Measurements from ENCODE around the gene SLC25A47. TPM values are rescaled to one million over a fixed set of nuclear protein-coding genes. Genes with fewer than 3 reads are reported as not detected.

Gene SLC25A47
- total RNA-seq, 5 donors from 2014 or later (not counting 1 experiment from before 2014, with no cell fraction given) = 0.16 TPM; not detected in 4

DNA sequence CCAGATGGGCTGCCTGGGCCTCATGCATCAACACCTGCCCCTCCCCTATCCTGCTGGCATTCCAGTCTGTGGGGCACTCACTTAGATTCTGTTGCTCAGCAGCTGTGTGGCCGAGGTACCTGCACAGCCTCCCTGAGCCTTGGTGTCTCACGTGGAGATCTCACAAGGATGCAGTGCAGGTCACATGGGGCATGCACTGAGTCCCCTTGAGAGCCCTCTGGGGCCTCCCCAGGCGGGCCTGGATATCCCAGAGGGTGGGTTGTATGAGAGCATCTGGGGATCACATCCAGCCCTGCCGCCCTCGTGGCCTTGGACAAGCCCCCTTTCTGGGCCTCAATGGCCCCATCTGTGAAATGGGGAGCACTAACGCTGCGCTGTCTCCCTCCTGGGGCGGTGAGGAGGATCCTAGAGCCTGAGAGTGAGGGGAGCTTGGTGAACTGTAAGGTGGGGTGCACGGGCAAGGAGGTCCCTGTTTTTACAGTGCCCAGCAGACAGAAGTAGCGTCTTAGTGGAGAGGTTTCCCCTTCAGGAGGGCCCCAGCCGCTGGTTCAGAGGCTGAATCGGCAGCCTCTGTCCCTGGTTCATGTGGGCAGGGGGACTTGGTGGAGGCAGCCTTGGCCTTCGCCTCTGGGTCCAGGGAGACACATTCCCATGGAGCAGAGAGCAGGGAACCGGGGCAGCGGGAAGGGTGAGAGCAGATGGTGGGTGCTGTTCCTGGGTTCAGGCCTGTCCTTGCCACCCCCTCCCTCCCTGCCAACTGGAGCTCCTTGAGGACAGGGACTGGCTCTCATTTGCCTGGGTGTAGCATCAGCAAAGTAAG lies 791 bp upstream of the SLC25A47 start:
- DNase-seq (no peak), ATAC-seq (replicated peaks in 1 of 4) (no peak)
- Histone ChIP-seq H3K9me3 (no peaks in the 10 kb centered on the region), H3K36me3 (ENCODE audit: control insufficient read depth in 2 of 2, extremely low read depth in 1 of 2, insufficient read depth in 1 of 2, low read length in 1 of 2) (no peaks in the 10 kb centered on the region), H3K27ac (ENCODE audit: low read length) (no peak overlapping the region), H3K27me3 (replicated peaks in 1 of 2; ENCODE audit: control insufficient read depth in 2 of 2, extremely low read depth in 1 of 2, insufficient read depth in 2 of 2, low read length in 1 of 2) (peaks cover 0 to 5% of the 10 kb centered on the region in 2 experiments), H3K4me1 (ENCODE audit: control insufficient read depth in 1 of 2, extremely low read depth in 1 of 2, insufficient read depth in 2 of 2, low read length in 2 of 2) (peaks cover 0 to 12% of the 10 kb centered on the region in 2 experiments), H3K4me3 (ENCODE audit: control insufficient read depth in 1 of 2, extremely low read depth in 1 of 2, low read length in 1 of 2) (no peak overlapping the region)
- POLR2A ChIA-PET = no interaction called here
- Mint-ChIP-seq H3K36me3 (no peaks in the 10 kb centered on the region), H3K27me3 (no peaks in the 10 kb centered on the region), H3K9me3 (no peaks in the 10 kb centered on the region), H3K4me3 (no peak overlapping the region), H3K27ac (no peak overlapping the region), H3K4me1 (peaks cover 0 to 7% (median 2%) of the 10 kb centered on the region in 3 donors)
- 87% methylated on average over 10 of the region's 15 CpGs for WGBS (ENCODE audit: insufficient coverage)
- CTCF ChIA-PET = no interaction called here

DNA sequence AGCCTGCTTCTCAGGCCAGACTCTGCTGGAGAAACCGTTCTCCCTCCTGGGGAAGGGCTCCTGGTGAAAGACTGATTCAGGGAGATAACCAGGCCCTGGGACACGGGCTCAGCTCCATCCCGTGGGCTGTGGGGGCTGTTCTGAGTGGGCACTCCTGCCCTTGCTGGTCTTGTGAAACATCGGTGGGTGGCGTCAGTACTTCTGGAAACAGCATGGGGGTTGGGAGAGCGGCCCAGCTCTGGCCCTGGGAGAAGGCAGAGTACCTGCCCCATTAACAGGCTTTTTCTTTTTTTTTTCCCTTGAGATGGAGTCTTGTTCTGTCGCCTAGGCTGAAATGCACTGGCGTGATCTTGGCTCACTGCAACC lies 786 bp downstream of the SLC25A47 start:
- Mint-ChIP-seq H3K27me3 (no peaks in the 10 kb centered on the region), H3K27ac (no peak overlapping the region), H3K4me3 (no peak overlapping the region), H3K36me3 (no peaks in the 10 kb centered on the region), H3K9me3 (no peaks in the 10 kb centered on the region), H3K4me1 (peaks cover 0 to 3% (median 0%) of the 10 kb centered on the region in 3 donors)
- ChIA-PET POLR2A (no interaction called here), CTCF (no interaction called here)
- Histone ChIP-seq H3K4me3 (ENCODE audit: control insufficient read depth in 1 of 2, extremely low read depth in 1 of 2, low read length in 1 of 2) (no peak overlapping the region), H3K27me3 (replicated peaks in 1 of 2; ENCODE audit: control insufficient read depth in 2 of 2, extremely low read depth in 1 of 2, insufficient read depth in 2 of 2, low read length in 1 of 2) (peaks cover 0 to 5% of the 10 kb centered on the region in 2 experiments), H3K36me3 (ENCODE audit: control insufficient read depth in 2 of 2, extremely low read depth in 1 of 2, insufficient read depth in 1 of 2, low read length in 1 of 2) (no peaks in the 10 kb centered on the region), H3K4me1 (ENCODE audit: control insufficient read depth in 1 of 2, extremely low read depth in 1 of 2, insufficient read depth in 2 of 2, low read length in 2 of 2) (no peaks in the 10 kb centered on the region), H3K27ac (ENCODE audit: low read length) (no peak overlapping the region), H3K9me3 (no peaks in the 10 kb centered on the region)
- ATAC-seq (replicated peaks in 1 of 4) (no peak), DNase-seq (no peak)
- 80% methylated on average over 6 of the region's 8 CpGs for WGBS (ENCODE audit: insufficient coverage)

DNA sequence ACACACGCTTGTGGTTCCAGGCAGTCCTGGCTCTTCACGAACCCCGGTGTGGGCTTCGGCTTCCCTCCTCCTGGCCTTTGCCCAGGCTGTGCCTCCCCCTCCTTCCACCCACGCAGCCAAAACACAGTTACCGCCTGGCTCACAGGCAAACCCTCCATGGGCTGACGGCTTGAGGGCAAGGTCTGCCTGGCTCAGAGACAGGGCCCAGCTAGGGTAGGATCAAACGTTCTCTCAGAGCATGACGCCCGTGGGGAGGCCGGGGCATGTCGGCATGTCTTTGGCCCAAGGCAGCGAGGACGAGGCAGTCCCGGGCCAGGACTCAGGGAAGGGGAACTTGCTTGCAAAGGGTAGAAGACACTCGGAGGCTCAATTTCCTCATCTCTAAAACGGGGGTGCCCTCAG lies 2.1 kb downstream of the SLC25A47 start:
- ATAC-seq (replicated peaks in 1 of 4) (no peak), DNase-seq (no peak)
- no peaks in the 10 kb centered on the region for H3K27me3 Mint-ChIP-seq
- ChIA-PET POLR2A (no interaction called here), CTCF (no interaction called here)
- H3K36me3 Mint-ChIP-seq = no peaks in the 10 kb centered on the region
- H3K27me3 ChIP-seq (replicated peaks in 1 of 2; ENCODE audit: control insufficient read depth in 2 of 2, extremely low read depth in 1 of 2, insufficient read depth in 2 of 2, low read length in 1 of 2) = peaks cover 0 to 5% of the 10 kb centered on the region in 2 experiments
- no peaks in the 10 kb centered on the region for H3K4me1 Mint-ChIP-seq
- H3K27ac Mint-ChIP-seq = no peak overlapping the region
- H3K27ac ChIP-seq (ENCODE audit: low read length) = no peak overlapping the region
- H3K36me3 ChIP-seq (ENCODE audit: control insufficient read depth in 2 of 2, extremely low read depth in 1 of 2, insufficient read depth in 1 of 2, low read length in 1 of 2) = no peaks in the 10 kb centered on the region
- H3K4me1 ChIP-seq (ENCODE audit: control insufficient read depth in 1 of 2, extremely low read depth in 1 of 2, insufficient read depth in 2 of 2, low read length in 2 of 2) = no peaks in the 10 kb centered on the region
- no peak overlapping the region for H3K4me3 Mint-ChIP-seq
- H3K4me3 ChIP-seq (ENCODE audit: control insufficient read depth in 1 of 2, extremely low read depth in 1 of 2, low read length in 1 of 2) = no peak overlapping the region
- no peaks in the 10 kb centered on the region for H3K9me3 ChIP-seq
- 94% methylated on average over 15 of the region's 17 CpGs for WGBS (ENCODE audit: insufficient coverage)
- H3K9me3 Mint-ChIP-seq = no peaks in the 10 kb centered on the region

- Histone ChIP-seq H3K4me1 (ENCODE audit: control insufficient read depth in 1 of 2, extremely low read depth in 1 of 2, insufficient read depth in 2 of 2, low read length in 2 of 2) (no peaks in the 10 kb centered on the region), H3K27me3 (replicated peaks in 1 of 2; ENCODE audit: control insufficient read depth in 2 of 2, extremely low read depth in 1 of 2, insufficient read depth in 2 of 2, low read length in 1 of 2) (peaks cover 0 to 5% of the 10 kb centered on the region in 2 experiments), H3K36me3 (ENCODE audit: control insufficient read depth in 2 of 2, extremely low read depth in 1 of 2, insufficient read depth in 1 of 2, low read length in 1 of 2) (no peaks in the 10 kb centered on the region), H3K27ac (ENCODE audit: low read length) (no peak overlapping the region), H3K9me3 (no peaks in the 10 kb centered on the region), H3K4me3 (ENCODE audit: control insufficient read depth in 1 of 2, extremely low read depth in 1 of 2, low read length in 1 of 2) (no peak overlapping the region)
- Mint-ChIP-seq H3K27ac (no peak overlapping the region), H3K36me3 (no peaks in the 10 kb centered on the region), H3K27me3 (no peaks in the 10 kb centered on the region), H3K9me3 (no peaks in the 10 kb centered on the region), H3K4me3 (no peak overlapping the region), H3K4me1 (no peaks in the 10 kb centered on the region)
- POLR2A ChIA-PET = no interaction called here
- WGBS (ENCODE audit: insufficient coverage) = 70% methylated on average over 6 of the region's 13 CpGs
- CTCF ChIA-PET = no interaction called here
- ATAC-seq (replicated peaks in 1 of 4) (no peak), DNase-seq (no peak)
Measured at GRCh38 chr14:100325958-100326357, 2.8 kb downstream of the SLC25A47 start.

DNA sequence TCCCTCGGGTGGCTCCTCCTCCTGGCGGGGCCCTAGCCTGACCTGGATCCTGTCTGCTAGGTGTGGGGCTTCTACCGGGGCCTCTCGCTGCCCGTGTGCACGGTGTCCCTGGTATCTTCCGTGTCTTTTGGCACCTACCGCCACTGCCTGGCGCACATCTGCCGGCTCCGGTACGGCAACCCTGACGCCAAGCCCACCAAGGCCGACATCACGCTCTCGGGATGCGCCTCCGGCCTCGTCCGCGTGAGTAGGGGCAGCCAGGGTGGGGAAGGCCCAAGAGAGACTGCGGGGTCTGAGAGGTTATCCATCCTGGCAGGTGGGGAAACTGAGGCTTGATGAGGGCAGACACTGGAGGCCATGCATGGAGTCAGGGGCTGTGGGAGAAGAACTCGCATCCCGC lies 4.0 kb downstream of the SLC25A47 start:
- Mint-ChIP-seq H3K27me3 (no peaks in the 10 kb centered on the region), H3K9me3 (no peaks in the 10 kb centered on the region), H3K4me1 (no peaks in the 10 kb centered on the region), H3K27ac (no peak overlapping the region), H3K4me3 (no peak overlapping the region), H3K36me3 (no peaks in the 10 kb centered on the region)
- CTCF ChIA-PET = no interaction called here
- Histone ChIP-seq H3K4me3 (ENCODE audit: control insufficient read depth in 1 of 2, extremely low read depth in 1 of 2, low read length in 1 of 2) (no peak overlapping the region), H3K9me3 (no peaks in the 10 kb centered on the region), H3K27ac (ENCODE audit: low read length) (no peak overlapping the region), H3K4me1 (ENCODE audit: control insufficient read depth in 1 of 2, extremely low read depth in 1 of 2, insufficient read depth in 2 of 2, low read length in 2 of 2) (no peaks in the 10 kb centered on the region), H3K27me3 (replicated peaks in 1 of 2; ENCODE audit: control insufficient read depth in 2 of 2, extremely low read depth in 1 of 2, insufficient read depth in 2 of 2, low read length in 1 of 2) (peaks cover 0 to 2% of the 10 kb centered on the region in 2 experiments), H3K36me3 (ENCODE audit: control insufficient read depth in 2 of 2, extremely low read depth in 1 of 2, insufficient read depth in 1 of 2, low read length in 1 of 2) (no peaks in the 10 kb centered on the region)
- DNase-seq (no peak), ATAC-seq (replicated peaks in 1 of 4) (no peak)
- POLR2A ChIA-PET = no interaction called here
- WGBS (ENCODE audit: insufficient coverage) = 94% methylated on average over 24 of the region's 24 CpGs

DNA sequence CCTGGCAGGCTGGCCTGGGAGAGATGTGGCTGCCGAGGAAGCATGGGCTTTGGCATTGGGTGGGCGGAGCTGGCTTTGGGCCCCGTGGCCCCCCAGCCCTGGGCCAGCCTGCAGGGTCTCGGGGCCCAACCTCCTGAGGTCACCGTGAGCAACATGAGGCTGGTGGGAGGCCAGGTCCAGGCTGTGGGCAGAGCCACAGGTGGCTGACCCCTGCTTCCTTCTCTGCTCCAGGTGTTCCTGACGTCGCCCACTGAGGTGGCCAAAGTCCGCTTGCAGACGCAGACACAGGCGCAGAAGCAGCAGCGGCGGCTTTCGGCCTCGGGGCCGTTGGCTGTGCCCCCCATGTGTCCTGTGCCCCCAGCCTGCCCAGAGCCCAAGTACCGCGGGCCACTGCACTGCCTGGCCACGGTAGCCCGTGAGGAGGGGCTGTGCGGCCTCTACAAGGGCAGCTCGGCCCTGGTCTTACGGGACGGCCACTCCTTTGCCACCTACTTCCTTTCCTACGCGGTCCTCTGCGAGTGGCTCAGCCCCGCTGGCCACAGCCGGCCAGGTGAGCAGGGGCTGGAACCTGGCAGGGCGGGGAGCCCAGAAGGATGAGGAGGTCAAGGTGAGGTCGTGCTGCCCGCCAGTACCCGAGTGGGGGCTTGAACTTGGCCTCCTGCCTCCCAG lies 5.5 kb downstream of the SLC25A47 start:
- Histone ChIP-seq H3K36me3 (ENCODE audit: control insufficient read depth in 2 of 2, extremely low read depth in 1 of 2, insufficient read depth in 1 of 2, low read length in 1 of 2) (no peaks in the 10 kb centered on the region), H3K4me3 (ENCODE audit: control insufficient read depth in 1 of 2, extremely low read depth in 1 of 2, low read length in 1 of 2) (no peak overlapping the region), H3K4me1 (ENCODE audit: control insufficient read depth in 1 of 2, extremely low read depth in 1 of 2, insufficient read depth in 2 of 2, low read length in 2 of 2) (no peaks in the 10 kb centered on the region), H3K27ac (ENCODE audit: low read length) (no peak overlapping the region), H3K9me3 (no peaks in the 10 kb centered on the region), H3K27me3 (replicated peaks in 1 of 2; ENCODE audit: control insufficient read depth in 2 of 2, extremely low read depth in 1 of 2, insufficient read depth in 2 of 2, low read length in 1 of 2) (no peaks in the 10 kb centered on the region)
- ATAC-seq (replicated peaks in 1 of 4) (no peak), DNase-seq (no peak)
- ChIA-PET POLR2A (no interaction called here), CTCF (no interaction called here)
- no peaks in the 10 kb centered on the region for H3K4me1 Mint-ChIP-seq
- 93% methylated on average over 26 of the region's 32 CpGs for WGBS (ENCODE audit: insufficient coverage)
- no peak overlapping the region for H3K27ac Mint-ChIP-seq
- no peaks in the 10 kb centered on the region for H3K9me3 Mint-ChIP-seq
- H3K4me3 Mint-ChIP-seq = no peak overlapping the region
- no peaks in the 10 kb centered on the region for H3K27me3 Mint-ChIP-seq
- no peaks in the 10 kb centered on the region for H3K36me3 Mint-ChIP-seq

All from T-cell (primary cell).